SK-N-SH (cell line): ENCODE results near the gene BTBD9. TPM values are rescaled to one million over a fixed set of nuclear protein-coding genes. Genes with fewer than 3 reads are reported as not detected.
A peak's percentile ranks its signal among the peaks of the same experiment; 100 is the strongest.

ENCODE experiments used
- CTCF ChIA-PET: fragments of 300-600, 350-600 bp; formaldehyde crosslinking; extraction: SDS; loops from one replicate; lab custom pipeline; 2021; lab: Yijun Ruan, JAX
- POLR2A ChIA-PET: fragments of 350-600 bp; sonication (Branson Sonifier 250); formaldehyde crosslinking; extraction: SDS; loops from one replicate; lab custom pipeline; 2020; ENCODE audit warnings: antibody characterized with exemption, inconsistent platforms; lab: Yijun Ruan, JAX
- DNase-seq: peaks from one replicate; pipeline ENCODE4 v3.0.0; 2012
- H2AFZ ChIP-seq: fragments of 200-600 bp; sonication (generic); 2 replicates; pipeline ENCODE4 v1.8.1; 2016; ENCODE audit warnings: antibody characterized with exemption, mild to moderate bottlenecking, low read depth
- H3F3A ChIP-seq: fragments of 200-600 bp; sonication (generic); replicated peaks from 2 replicates; pipeline ENCODE3; 2016; ENCODE audit warnings: antibody characterized with exemption, mild to moderate bottlenecking; ENCODE audit not compliant: insufficient read depth
- H3K27ac ChIP-seq, 2 experiments: fragments of 200-500 bp in 1 of 2; fragments of 200-600 bp in 1 of 2; sonication (Bioruptor generic) in 1 of 2; sonication (generic), shearing (Covaris generic) in 1 of 2; 2 replicates each; pipeline versions ENCODE4 v1.5.1 to v1.6.1; 2014 to 2016; ENCODE audit warnings: low read depth in 2 of 2, inconsistent platforms in 1 of 2, low read length in 1 of 2, mild to moderate bottlenecking in 1 of 2, mixed read lengths in 1 of 2
- H3K27me3 ChIP-seq: fragments of 200-600 bp; sonication (generic), shearing (Covaris generic); 2 replicates; pipeline ENCODE4 v1.6.1; 2016; ENCODE audit warnings: mixed run types; ENCODE audit not compliant: insufficient read depth
- H3K36me3 ChIP-seq, 2 experiments: fragments of 200-500 bp in 1 of 2; fragments of 200-600 bp in 1 of 2; sonication (Bioruptor generic) in 1 of 2; sonication (generic) in 1 of 2; replicated peaks in 1 of 2; 2 replicates each; pipeline versions ENCODE3 to v1.5.1; 2014 to 2016; ENCODE audit warnings: low read length in 1 of 2, mild to moderate bottlenecking in 1 of 2; ENCODE audit not compliant: insufficient read depth in 2 of 2, control insufficient read depth in 1 of 2
- H3K4me1 ChIP-seq, 2 experiments: fragments of 200-500 bp in 1 of 2; fragments of 200-600 bp in 1 of 2; sonication (Bioruptor generic) in 1 of 2; sonication (generic), shearing (Covaris generic) in 1 of 2; 2 replicates each; pipeline versions ENCODE4 v1.5.1 to v1.6.1; 2014 to 2016; ENCODE audit warnings: low read depth in 1 of 2, low read length in 1 of 2, mixed run types in 1 of 2; ENCODE audit not compliant: insufficient read depth in 2 of 2, control insufficient read depth in 1 of 2
- H3K4me2 ChIP-seq: fragments of 200-600 bp; sonication (generic), shearing (Covaris generic); 2 replicates; pipeline ENCODE4 v1.6.1; 2017; ENCODE audit warnings: mixed run types
- H3K4me3 ChIP-seq, 2 experiments: fragments of 200-500 bp in 1 of 2; fragments of 200-600 bp in 1 of 2; sonication (Bioruptor generic) in 1 of 2; sonication (generic), shearing (Covaris generic) in 1 of 2; 2 replicates each; pipeline versions ENCODE4 v1.5.1 to v1.8.1; 2014 to 2016; ENCODE audit warnings: low read depth in 2 of 2, inconsistent platforms in 1 of 2, low read length in 1 of 2, mild to moderate bottlenecking in 1 of 2, mixed read lengths in 1 of 2, moderate library complexity in 1 of 2
- H3K79me2 ChIP-seq: fragments of 200-600 bp; sonication (generic); 2 replicates; pipeline ENCODE4 v1.8.1; 2017; ENCODE audit warnings: mild to moderate bottlenecking; ENCODE audit not compliant: insufficient read depth
- H3K9ac ChIP-seq: fragments of 200-600 bp; sonication (generic); 2 replicates; pipeline ENCODE4 v1.6.1; 2017; ENCODE audit warnings: mixed run types
- H3K9me2 ChIP-seq: fragments of 200-600 bp; sonication (generic); 2 replicates; pipeline ENCODE4 v1.6.1; 2017; ENCODE audit warnings: mixed run types
- H3K9me3 ChIP-seq: fragments of 200-600 bp; sonication (generic); 2 replicates; pipeline ENCODE4 v1.6.1; 2017; ENCODE audit warnings: mixed run types, mild to moderate bottlenecking, moderate library complexity
- H4K20me1 ChIP-seq: fragments of 200-600 bp; sonication (generic); 2 replicates; pipeline ENCODE4 v1.6.1; 2017; ENCODE audit warnings: mild to moderate bottlenecking, mixed run types; ENCODE audit not compliant: insufficient read depth
- FOSL2 ChIP-seq: IDR thresholded peaks from 2 replicates; pipeline ENCODE4 v1.4.0; 2012; ENCODE audit warnings: low read depth, mild to moderate bottlenecking, moderate library complexity, borderline replicate concordance
- JUND ChIP-seq: IDR thresholded peaks from 2 replicates; pipeline ENCODE4 v1.4.0; 2012
- NFIC ChIP-seq: IDR thresholded peaks from 2 replicates; pipeline ENCODE4 v1.4.0; 2012; ENCODE audit warnings: borderline replicate concordance
- RAD21 ChIP-seq: IDR thresholded peaks from 2 replicates; pipeline ENCODE4 v1.6.1; 2012; ENCODE audit warnings: mild to moderate bottlenecking, low read length
- RFX5 ChIP-seq: IDR thresholded peaks from 2 replicates; pipeline ENCODE4 v1.6.1; 2012; ENCODE audit warnings: mild to moderate bottlenecking, improper control_type of control experiment, low read length
- SIN3A ChIP-seq: IDR thresholded peaks from 2 replicates; pipeline ENCODE4 v1.6.1; 2012; ENCODE audit warnings: low read depth, mild to moderate bottlenecking, low read length, moderate library complexity, borderline replicate concordance
- TAF1 ChIP-seq: IDR thresholded peaks from 2 replicates; pipeline ENCODE4 v1.6.1; 2012; ENCODE audit warnings: low read depth, mild to moderate bottlenecking, low read length, moderate library complexity, borderline replicate concordance
- WGBS: methylation state at CpG from one replicate; pipeline ENCODE4 v1.1.6; 2017; ENCODE audit warnings: low lambda C conversion rate; 5-methylcytosine and 5-hydroxymethylcytosine counted together
- polyA plus RNA-seq, 3 experiments: library from polyadenylated mRNA; depleted of rRNA; stranded (reverse); fragments of >200 nt; gene quantifications; 2 replicates each; pipeline ENCODE4 v1.2.3, GENCODE V29; 2012
- TF ChIP-seq, protein P1 (sequence below): IDR thresholded peaks from 2 replicates; pipeline ENCODE4 v1.4.0; 2012; ENCODE audit warnings: low read depth, borderline replicate concordance
- TF ChIP-seq, protein P2 (sequence below): IDR thresholded peaks from 2 replicates; pipeline ENCODE4; 2012
- TF ChIP-seq, protein P3 (sequence below): fragments of 150-350 bp; IDR thresholded peaks from 2 replicates; pipeline ENCODE4 v1.6.1; 2017; ENCODE audit warnings: antibody characterized with exemption, low read length, low read depth, borderline replicate concordance
- TF ChIP-seq, protein P4 (sequence below): IDR thresholded peaks from 2 replicates; pipeline ENCODE4 v1.6.1; 2012; ENCODE audit warnings: mild to moderate bottlenecking, low read depth, low read length, moderate library complexity

BTBD9 gene
- polyA plus RNA-seq, 1 of the 3 experiments (the other 2 are of a cell fraction), result 2.2 TPM

DNA sequence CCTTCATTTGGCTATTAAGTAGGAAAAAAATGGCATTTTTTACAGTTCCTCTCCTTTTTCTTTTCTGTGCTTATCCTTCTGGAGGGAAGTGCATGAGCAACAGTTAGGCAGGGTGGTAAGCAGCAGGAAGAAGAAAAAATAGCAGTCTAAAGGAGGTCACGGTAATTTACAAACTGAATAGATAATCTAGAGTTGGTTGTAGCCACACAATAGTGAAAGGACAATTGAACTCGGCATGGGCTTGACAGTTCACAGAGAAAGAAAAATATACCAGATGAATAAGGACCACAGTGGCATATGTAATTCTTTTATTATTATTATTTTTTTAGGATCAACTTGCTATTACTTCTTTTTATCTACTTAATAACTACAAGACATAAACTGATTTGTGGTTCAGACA lies 358.6 kb downstream of the BTBD9 start:
- CTCF ChIA-PET, result no interaction called here

More for the DNA sequence above, 358.6 kb downstream of the BTBD9 start:
- H3K27ac ChIP-seq, result peak overlapping the region in 1 of 2 experiments; percentile 80; a peak in 1 of 4 replicates
- no peak for DNase-seq
- WGBS, result 73% methylated on average over 2 of the region's 2 CpGs
- H3K9ac ChIP-seq, result no peak overlapping the region
- POLR2A ChIA-PET, result no interaction called here
- no peaks in the 10 kb centered on the region for H3K27me3 ChIP-seq
- H3K4me1 ChIP-seq, result peaks cover 6 to 17% of the 10 kb centered on the region in 2 experiments; a peak in 3 of 4 replicates
- no peaks in the 10 kb centered on the region for H3K9me3 ChIP-seq
- no peaks in the 10 kb centered on the region for H4K20me1 ChIP-seq
- no peak overlapping the region for H3K4me2 ChIP-seq
- no peak overlapping the region for H2AFZ ChIP-seq
- H3K4me3 ChIP-seq, result no peak overlapping the region
- H3K36me3 ChIP-seq, result no peaks in the 10 kb centered on the region
- no peaks in the 10 kb centered on the region for H3K9me2 ChIP-seq
- TF ChIP-seq, protein P1, sequence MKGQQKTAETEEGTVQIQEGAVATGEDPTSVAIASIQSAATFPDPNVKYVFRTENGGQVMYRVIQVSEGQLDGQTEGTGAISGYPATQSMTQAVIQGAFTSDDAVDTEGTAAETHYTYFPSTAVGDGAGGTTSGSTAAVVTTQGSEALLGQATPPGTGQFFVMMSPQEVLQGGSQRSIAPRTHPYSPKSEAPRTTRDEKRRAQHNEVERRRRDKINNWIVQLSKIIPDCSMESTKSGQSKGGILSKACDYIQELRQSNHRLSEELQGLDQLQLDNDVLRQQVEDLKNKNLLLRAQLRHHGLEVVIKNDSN, result no peak
- TF ChIP-seq, protein P2, sequence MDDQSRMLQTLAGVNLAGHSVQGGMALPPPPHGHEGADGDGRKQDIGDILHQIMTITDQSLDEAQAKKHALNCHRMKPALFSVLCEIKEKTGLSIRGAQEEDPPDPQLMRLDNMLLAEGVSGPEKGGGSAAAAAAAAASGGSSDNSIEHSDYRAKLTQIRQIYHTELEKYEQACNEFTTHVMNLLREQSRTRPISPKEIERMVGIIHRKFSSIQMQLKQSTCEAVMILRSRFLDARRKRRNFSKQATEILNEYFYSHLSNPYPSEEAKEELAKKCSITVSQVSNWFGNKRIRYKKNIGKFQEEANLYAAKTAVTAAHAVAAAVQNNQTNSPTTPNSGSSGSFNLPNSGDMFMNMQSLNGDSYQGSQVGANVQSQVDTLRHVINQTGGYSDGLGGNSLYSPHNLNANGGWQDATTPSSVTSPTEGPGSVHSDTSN, result no peak
- TF ChIP-seq NFIC, result no peak
- TF ChIP-seq, protein P3, sequence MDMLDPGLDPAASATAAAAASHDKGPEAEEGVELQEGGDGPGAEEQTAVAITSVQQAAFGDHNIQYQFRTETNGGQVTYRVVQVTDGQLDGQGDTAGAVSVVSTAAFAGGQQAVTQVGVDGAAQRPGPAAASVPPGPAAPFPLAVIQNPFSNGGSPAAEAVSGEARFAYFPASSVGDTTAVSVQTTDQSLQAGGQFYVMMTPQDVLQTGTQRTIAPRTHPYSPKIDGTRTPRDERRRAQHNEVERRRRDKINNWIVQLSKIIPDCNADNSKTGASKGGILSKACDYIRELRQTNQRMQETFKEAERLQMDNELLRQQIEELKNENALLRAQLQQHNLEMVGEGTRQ, result no peak
- no peak for TF ChIP-seq RFX5
- no peak for TF ChIP-seq JUND
- TF ChIP-seq TAF1, result no peak
- TF ChIP-seq, protein P4, sequence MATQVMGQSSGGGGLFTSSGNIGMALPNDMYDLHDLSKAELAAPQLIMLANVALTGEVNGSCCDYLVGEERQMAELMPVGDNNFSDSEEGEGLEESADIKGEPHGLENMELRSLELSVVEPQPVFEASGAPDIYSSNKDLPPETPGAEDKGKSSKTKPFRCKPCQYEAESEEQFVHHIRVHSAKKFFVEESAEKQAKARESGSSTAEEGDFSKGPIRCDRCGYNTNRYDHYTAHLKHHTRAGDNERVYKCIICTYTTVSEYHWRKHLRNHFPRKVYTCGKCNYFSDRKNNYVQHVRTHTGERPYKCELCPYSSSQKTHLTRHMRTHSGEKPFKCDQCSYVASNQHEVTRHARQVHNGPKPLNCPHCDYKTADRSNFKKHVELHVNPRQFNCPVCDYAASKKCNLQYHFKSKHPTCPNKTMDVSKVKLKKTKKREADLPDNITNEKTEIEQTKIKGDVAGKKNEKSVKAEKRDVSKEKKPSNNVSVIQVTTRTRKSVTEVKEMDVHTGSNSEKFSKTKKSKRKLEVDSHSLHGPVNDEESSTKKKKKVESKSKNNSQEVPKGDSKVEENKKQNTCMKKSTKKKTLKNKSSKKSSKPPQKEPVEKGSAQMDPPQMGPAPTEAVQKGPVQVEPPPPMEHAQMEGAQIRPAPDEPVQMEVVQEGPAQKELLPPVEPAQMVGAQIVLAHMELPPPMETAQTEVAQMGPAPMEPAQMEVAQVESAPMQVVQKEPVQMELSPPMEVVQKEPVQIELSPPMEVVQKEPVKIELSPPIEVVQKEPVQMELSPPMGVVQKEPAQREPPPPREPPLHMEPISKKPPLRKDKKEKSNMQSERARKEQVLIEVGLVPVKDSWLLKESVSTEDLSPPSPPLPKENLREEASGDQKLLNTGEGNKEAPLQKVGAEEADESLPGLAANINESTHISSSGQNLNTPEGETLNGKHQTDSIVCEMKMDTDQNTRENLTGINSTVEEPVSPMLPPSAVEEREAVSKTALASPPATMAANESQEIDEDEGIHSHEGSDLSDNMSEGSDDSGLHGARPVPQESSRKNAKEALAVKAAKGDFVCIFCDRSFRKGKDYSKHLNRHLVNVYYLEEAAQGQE, result no peak
- TF ChIP-seq RAD21, result no peak
- no peak for TF ChIP-seq FOSL2
- TF ChIP-seq SIN3A, result no peak
- TF ChIP-seq, all 33 proteins: peak for 0
- no peaks in the 10 kb centered on the region for H3F3A ChIP-seq
- H3K79me2 ChIP-seq, result no peaks in the 10 kb centered on the region
